Prostate gland (tissue), 2 donors: ENCODE measurements around the gene MSMP.

Source experiments
- POLR2A ChIP-seq: fragments of 450-650 bp; IDR thresholded peaks from one replicate; pipeline ENCODE4 v1.6.1; 2016; ENCODE audit warnings: antibody characterized with exemption, mild to moderate bottlenecking
- POLR2AphosphoS5 ChIP-seq: sonication (generic); formaldehyde crosslinking; IDR thresholded peaks from one replicate; pipeline ENCODE4 v1.6.1; 2017; ENCODE audit warnings: antibody characterized with exemption
- TF ChIP-seq, protein P1 (sequence below), 4 experiments: fragments of 200-600 bp in 2 of 4; fragments of 450-650 bp in 2 of 4; sonication (generic) in 2 of 4; IDR thresholded peaks; 1 replicate in 3 of 4; 2 replicates in 1 of 4; pipeline ENCODE4 v1.5.1; 2016 to 2019; ENCODE audit warnings: antibody characterized with exemption in 4 of 4, mild to moderate bottlenecking in 2 of 4, moderate library complexity in 2 of 4

DNA sequence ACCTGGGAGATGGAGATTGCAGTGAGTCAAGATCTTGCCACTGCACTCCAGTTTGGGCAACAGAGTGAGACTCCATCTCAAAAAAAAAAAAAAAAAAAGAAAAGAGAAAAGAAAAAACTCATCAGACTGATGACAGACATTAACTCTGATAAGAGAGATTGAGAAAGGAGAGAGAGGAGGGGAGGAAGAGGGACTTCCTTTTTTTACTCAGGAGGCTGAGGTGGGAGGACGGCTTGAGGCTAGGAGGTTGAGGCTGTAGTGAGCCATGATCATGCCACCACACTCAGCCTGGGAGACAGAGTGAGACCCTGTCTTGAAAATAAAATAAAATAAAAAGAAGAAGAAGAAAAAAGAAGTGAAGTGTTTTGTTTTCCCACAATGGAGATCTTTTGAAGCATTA is 9.7 kb upstream of the MSMP start:
- TF ChIP-seq, protein P1, sequence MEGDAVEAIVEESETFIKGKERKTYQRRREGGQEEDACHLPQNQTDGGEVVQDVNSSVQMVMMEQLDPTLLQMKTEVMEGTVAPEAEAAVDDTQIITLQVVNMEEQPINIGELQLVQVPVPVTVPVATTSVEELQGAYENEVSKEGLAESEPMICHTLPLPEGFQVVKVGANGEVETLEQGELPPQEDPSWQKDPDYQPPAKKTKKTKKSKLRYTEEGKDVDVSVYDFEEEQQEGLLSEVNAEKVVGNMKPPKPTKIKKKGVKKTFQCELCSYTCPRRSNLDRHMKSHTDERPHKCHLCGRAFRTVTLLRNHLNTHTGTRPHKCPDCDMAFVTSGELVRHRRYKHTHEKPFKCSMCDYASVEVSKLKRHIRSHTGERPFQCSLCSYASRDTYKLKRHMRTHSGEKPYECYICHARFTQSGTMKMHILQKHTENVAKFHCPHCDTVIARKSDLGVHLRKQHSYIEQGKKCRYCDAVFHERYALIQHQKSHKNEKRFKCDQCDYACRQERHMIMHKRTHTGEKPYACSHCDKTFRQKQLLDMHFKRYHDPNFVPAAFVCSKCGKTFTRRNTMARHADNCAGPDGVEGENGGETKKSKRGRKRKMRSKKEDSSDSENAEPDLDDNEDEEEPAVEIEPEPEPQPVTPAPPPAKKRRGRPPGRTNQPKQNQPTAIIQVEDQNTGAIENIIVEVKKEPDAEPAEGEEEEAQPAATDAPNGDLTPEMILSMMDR (IDR thresholded peaks at IDR 0.05): no peak
- TF ChIP-seq POLR2A (no peak), POLR2AphosphoS5 (no peak)
